Mucosa of descending colon (tissue), 3 donors: ENCODE data around the gene MYO15A. TPM values are rescaled to one million over a fixed set of nuclear protein-coding genes. Genes with fewer than 3 reads are reported as not detected.

ENCODE experiments used
- ATAC-seq: fragments of 200-7000 bp; cut with Tn5 transposase; one replicate; pipeline ENCODE4 v1.9.1; 2020; ENCODE audit warnings: mild to moderate bottlenecking, moderate library complexity
- DNase-seq, 3 donors: peaks; one replicate each; pipeline ENCODE4 v3.0.0-alpha.2; 2020
- H3K36me3 ChIP-seq: fragments of 200-600 bp; one replicate; pipeline ENCODE4 v1.8.0; 2021; ENCODE audit warnings: low read depth, mild to moderate bottlenecking
- H3K4me1 ChIP-seq: fragments of 200-600 bp; one replicate; pipeline ENCODE4 v1.8.0; 2021; ENCODE audit warnings: low read depth, mild to moderate bottlenecking
- H3K4me3 ChIP-seq: fragments of 200-600 bp; one replicate; pipeline ENCODE4 v1.8.0; 2021; ENCODE audit warnings: mild to moderate bottlenecking
- H3K9me3 ChIP-seq: fragments of 200-600 bp; one replicate; pipeline ENCODE4 v1.8.0; 2021; ENCODE audit warnings: mild to moderate bottlenecking
- intact Hi-C, 2 donors: fragments of 100-400 bp; cut with DNase I in 1 of 2; cut with micrococcal nuclease in 1 of 2; formaldehyde crosslinking; loops; one replicate each; pipeline versions ENCODE4 v1.11.0 to v1.11.1; 2022; cut with DNase I, micrococcal nuclease
- total RNA-seq, 3 donors: library from RNA; stranded (reverse); fragmentation: NEBNext Ultra II Directional in 2 of 3; extraction: Animal tissue kit (Norgen Biotek cat#: 25700) in 2 of 3; gene quantifications; one replicate each; pipeline versions ENCODE4 v1.2.1 to v1.2.4, GENCODE V29; 2021 to 2023
- TF ChIP-seq, protein P1 (sequence below): fragments of 200-600 bp; IDR thresholded peaks from one replicate; pipeline ENCODE4 v1.8.0; 2022; ENCODE audit warnings: antibody characterized with exemption, mild to moderate bottlenecking
- donor health status: DM: no; HTN: no; CAD: no; lungs with moderate emphysema.
- donor health status: DM: no; HTN: no; CAD: no.
- donor health status: DM: no; HTN: yes; CAD: no.

The MYO15A gene
- total RNA-seq, 3 donors from 2014 or later = 0.60 to 2.0 (median 1.2) TPM

DNA sequence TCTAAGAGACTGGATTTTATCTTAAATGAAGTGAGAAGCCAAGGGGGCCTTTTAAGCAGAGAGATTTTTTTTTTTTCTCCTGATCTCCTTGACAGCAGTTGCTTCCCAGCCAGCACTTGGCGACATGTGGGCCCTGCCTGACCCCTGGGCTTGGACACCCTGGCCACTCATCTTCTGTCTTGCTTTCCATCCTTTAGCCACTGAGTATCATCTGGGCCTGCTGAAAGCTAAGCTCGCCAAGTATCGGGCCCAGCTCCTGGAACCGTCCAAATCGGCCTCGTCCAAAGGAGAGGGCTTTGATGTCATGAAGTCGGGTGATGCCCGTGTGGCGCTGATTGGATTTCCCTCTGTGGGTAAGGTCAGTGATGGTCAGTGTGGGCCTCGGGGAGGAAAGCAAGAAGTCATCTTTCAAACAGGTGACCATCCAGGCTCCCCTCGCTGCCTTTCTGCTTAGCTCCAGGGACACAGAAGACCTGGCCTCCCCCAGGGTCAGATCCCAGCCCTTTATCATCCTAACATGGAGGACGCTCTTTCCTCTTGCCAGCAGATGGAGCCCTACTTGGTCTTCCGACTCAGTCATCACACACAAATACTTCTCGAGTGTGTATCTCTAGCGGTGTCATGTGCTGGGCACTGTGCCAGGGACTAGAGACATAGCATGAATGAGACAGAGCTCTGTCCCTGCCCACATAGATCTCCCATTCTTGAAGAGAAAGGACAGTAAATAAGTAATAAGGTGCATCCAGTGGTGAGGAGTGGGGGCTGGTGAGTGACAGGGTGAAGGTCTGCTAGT lies 14.7 kb upstream of the MYO15A start:
- TF ChIP-seq, protein P1, sequence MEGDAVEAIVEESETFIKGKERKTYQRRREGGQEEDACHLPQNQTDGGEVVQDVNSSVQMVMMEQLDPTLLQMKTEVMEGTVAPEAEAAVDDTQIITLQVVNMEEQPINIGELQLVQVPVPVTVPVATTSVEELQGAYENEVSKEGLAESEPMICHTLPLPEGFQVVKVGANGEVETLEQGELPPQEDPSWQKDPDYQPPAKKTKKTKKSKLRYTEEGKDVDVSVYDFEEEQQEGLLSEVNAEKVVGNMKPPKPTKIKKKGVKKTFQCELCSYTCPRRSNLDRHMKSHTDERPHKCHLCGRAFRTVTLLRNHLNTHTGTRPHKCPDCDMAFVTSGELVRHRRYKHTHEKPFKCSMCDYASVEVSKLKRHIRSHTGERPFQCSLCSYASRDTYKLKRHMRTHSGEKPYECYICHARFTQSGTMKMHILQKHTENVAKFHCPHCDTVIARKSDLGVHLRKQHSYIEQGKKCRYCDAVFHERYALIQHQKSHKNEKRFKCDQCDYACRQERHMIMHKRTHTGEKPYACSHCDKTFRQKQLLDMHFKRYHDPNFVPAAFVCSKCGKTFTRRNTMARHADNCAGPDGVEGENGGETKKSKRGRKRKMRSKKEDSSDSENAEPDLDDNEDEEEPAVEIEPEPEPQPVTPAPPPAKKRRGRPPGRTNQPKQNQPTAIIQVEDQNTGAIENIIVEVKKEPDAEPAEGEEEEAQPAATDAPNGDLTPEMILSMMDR = no peak
- Histone ChIP-seq H3K4me3 (no peak overlapping the region), H3K4me1 (peaks cover 1% of the 10 kb centered on the region), H3K9me3 (no peaks in the 10 kb centered on the region), H3K36me3 (no peaks in the 10 kb centered on the region)
- ATAC-seq (peak; percentile 63), DNase-seq (peak in 1 of 3 donors; percentile 25)
- intact Hi-C loops = no loop called here

DNA sequence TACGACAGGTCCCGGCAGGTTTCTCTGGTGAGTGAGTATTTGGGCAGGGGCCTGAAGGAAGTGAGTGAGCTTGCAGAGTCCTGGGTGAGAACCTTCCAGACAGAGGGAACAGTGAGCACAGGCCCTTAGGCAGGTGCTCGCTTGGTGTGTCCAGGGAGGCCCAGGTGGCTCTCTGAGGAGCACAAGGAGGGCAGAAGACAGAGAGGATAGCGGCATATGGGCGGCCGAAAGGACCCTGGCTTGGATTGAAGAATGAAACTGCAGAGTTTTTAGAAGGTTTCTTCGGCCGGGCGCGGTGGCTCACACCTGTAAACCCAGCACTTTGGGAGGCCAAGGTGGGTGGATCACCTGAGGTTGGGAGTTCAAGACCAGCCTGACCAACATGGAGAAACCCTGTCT lies 14.1 kb upstream of the MYO15A start:
- H3K4me1 ChIP-seq = no peaks in the 10 kb centered on the region
- intact Hi-C loops = no loop called here
- no peak overlapping the region for H3K4me3 ChIP-seq
- ATAC-seq (no peak), DNase-seq (no peak)
- H3K9me3 ChIP-seq = no peaks in the 10 kb centered on the region
- H3K36me3 ChIP-seq = no peaks in the 10 kb centered on the region
- TF ChIP-seq, protein P1 = no peak

DNA sequence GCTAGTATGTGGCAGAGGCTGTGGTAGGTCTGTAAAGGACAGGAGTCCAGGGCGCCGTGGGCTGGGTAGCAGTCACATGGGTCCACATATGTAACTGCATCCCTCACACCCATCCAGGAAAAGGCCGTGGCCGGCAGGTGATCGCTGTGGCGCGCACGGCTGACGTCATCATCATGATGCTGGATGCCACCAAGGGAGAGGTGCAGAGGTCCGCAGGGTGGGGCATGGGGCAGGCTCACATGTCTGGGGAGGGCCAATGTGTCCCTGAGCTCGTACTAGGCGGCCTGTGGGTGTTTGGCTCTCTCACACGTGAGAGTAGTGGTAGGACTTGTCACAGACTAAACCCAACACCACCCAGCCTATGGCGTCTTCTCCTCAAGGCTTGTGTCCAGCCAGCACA lies 9.0 kb upstream of the MYO15A start:
- H3K4me1 ChIP-seq = no peaks in the 10 kb centered on the region
- intact Hi-C loops = no loop called here
- ATAC-seq (no peak), DNase-seq (no peak)
- H3K4me3 ChIP-seq = no peak overlapping the region
- no peaks in the 10 kb centered on the region for H3K9me3 ChIP-seq
- no peaks in the 10 kb centered on the region for H3K36me3 ChIP-seq
- TF ChIP-seq, protein P1 = no peak

DNA sequence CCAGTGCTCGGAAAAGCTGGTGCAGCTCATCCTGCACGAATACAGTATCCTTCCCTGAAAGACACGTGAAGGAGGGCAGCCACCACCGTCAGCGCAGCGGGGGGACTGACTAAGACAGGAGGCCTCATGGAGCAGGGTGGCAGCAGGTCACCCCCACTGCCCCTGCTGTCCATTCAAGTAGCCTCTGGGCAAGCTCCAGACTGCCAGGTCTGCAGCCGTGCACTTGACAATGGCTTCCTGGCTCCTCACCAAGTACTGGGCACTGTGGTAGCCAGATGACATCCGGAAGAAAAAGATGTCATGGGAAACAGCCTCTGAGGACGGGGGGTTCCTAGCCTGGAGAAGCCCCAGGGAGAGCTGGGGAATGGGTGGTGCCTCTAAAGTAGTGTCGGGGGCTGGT lies 7.9 kb upstream of the MYO15A start:
- TF ChIP-seq, protein P1 = no peak
- ATAC-seq (no peak), DNase-seq (no peak)
- H3K4me3 ChIP-seq = no peak overlapping the region
- intact Hi-C loops = no loop called here
- no peaks in the 10 kb centered on the region for H3K9me3 ChIP-seq
- H3K4me1 ChIP-seq = no peaks in the 10 kb centered on the region
- no peaks in the 10 kb centered on the region for H3K36me3 ChIP-seq

DNA sequence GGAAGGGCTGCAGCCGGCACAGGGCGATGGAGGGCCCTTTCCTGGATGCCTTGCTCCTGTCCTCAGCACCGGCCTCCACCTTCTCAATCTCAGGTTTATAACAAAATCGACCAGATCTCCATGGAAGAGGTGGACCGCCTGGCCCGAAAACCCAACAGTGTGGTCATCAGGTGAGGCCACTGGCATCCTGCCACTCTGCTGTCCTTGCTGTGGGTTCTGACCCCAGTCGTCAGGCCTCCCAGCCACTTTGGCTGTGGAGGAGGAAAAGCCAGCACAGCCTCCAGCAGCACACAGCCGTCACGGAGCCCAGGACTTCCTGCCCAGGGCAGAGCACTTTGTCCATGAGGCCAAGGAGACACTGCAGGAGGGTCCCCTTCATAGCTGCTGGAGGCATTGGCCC lies 6.7 kb upstream of the MYO15A start:
- no peak overlapping the region for H3K4me3 ChIP-seq
- no peaks in the 10 kb centered on the region for H3K9me3 ChIP-seq
- no peak for ATAC-seq
- TF ChIP-seq, protein P1 = no peak
- DNase-seq = no peak
- no peaks in the 10 kb centered on the region for H3K4me1 ChIP-seq
- H3K36me3 ChIP-seq = no peaks in the 10 kb centered on the region
- intact Hi-C loops = no loop called here
